Liver (tissue), 9 donors: Measurements from ENCODE around the gene GRIN2A. TPM values are rescaled to one million over a fixed set of nuclear protein-coding genes. Genes with fewer than 3 reads are reported as not detected.

Experiments used
- DNase-seq: peaks from one replicate; pipeline ENCODE4 v3.0.0-alpha.2; 2017; ENCODE audit warnings: low spot score
- H3K27ac ChIP-seq, 2 donors: one replicate each; pipeline ENCODE4 v1.7.0; 2013; ENCODE audit warnings: inconsistent platforms in 2 of 2, low read length in 2 of 2, control low read depth in 1 of 2, low read depth in 1 of 2, mild to moderate bottlenecking in 1 of 2
- H3K27me3 ChIP-seq, 4 donors: one replicate each; pipeline versions ENCODE4 v1.6.1 to v1.7.0; 2013; ENCODE audit warnings: low read length in 3 of 4, inconsistent platforms in 1 of 4, mild to moderate bottlenecking in 1 of 4, moderate library complexity in 1 of 4; ENCODE audit not compliant: control insufficient read depth in 4 of 4, insufficient read depth in 4 of 4
- H3K36me3 ChIP-seq, 4 donors: one replicate each; pipeline versions ENCODE4 v1.6.1 to v1.7.0; 2013; ENCODE audit warnings: low read length in 3 of 4, mild to moderate bottlenecking in 3 of 4, low read depth in 1 of 4, moderate library complexity in 1 of 4; ENCODE audit not compliant: control insufficient read depth in 4 of 4, insufficient read depth in 3 of 4
- H3K4me1 ChIP-seq, 4 donors: one replicate each; pipeline versions ENCODE4 v1.6.1 to v1.7.0; 2013; ENCODE audit warnings: low read length in 3 of 4, mild to moderate bottlenecking in 3 of 4, moderate library complexity in 1 of 4; ENCODE audit not compliant: control insufficient read depth in 4 of 4, insufficient read depth in 4 of 4
- H3K4me3 ChIP-seq, 3 donors: one replicate each; pipeline versions ENCODE4 v1.6.1 to v1.7.0; 2013; ENCODE audit warnings: low read length in 3 of 3, control low read depth in 1 of 3, low read depth in 1 of 3, mild to moderate bottlenecking in 1 of 3
- H3K9ac ChIP-seq, 2 donors: one replicate each; pipeline ENCODE4 v1.7.0; 2013; ENCODE audit warnings: low read length in 2 of 2, mild to moderate bottlenecking in 2 of 2, moderate library complexity in 2 of 2, control low read depth in 1 of 2, low read depth in 1 of 2
- H3K9me3 ChIP-seq, 4 donors: one replicate each; pipeline versions ENCODE4 v1.6.1 to v1.7.0; 2013; ENCODE audit warnings: low read length in 3 of 4; ENCODE audit not compliant: control insufficient read depth in 4 of 4
- ATF3 ChIP-seq: IDR thresholded peaks from 2 replicates; pipeline ENCODE4 v1.6.1; 2016; ENCODE audit warnings: antibody characterized with exemption
- CTCF ChIP-seq: fragments of 150-350 bp; IDR thresholded peaks from 2 replicates; pipeline ENCODE4 v1.5.1; 2017; ENCODE audit warnings: improper control_type of control experiment, low read depth, low read length; ENCODE audit not compliant: missing input control
- EGR1 ChIP-seq, 2 donors: IDR thresholded peaks; 2 replicates each; pipeline ENCODE4 v1.6.1; 2016 to 2018; ENCODE audit warnings: antibody characterized with exemption in 2 of 2, low read depth in 2 of 2
- FOXA1 ChIP-seq: IDR thresholded peaks from 2 replicates; pipeline ENCODE4 v1.6.1; 2016; ENCODE audit warnings: antibody characterized with exemption
- FOXA2 ChIP-seq: IDR thresholded peaks from 2 replicates; pipeline ENCODE4 v1.6.1; 2016; ENCODE audit warnings: antibody characterized with exemption
- GABPA ChIP-seq, 2 donors: IDR thresholded peaks in 1 of 2; conservative IDR thresholded peaks in 1 of 2; 2 replicates each; pipeline ENCODE4 v1.6.1; 2016; ENCODE audit warnings: antibody characterized with exemption in 2 of 2, mild to moderate bottlenecking in 1 of 2, moderate library complexity in 1 of 2
- HNF4A ChIP-seq, 2 donors: conservative IDR thresholded peaks; 2 replicates each; pipeline ENCODE4 v1.6.1; 2016; ENCODE audit warnings: antibody characterized with exemption in 2 of 2, mild to moderate bottlenecking in 2 of 2
- HNF4G ChIP-seq: IDR thresholded peaks from 2 replicates; pipeline ENCODE4 v1.6.1; 2016; ENCODE audit warnings: antibody characterized with exemption
- JUND ChIP-seq, 2 donors: IDR thresholded peaks; 2 replicates each; pipeline ENCODE4 v1.6.1; 2016; ENCODE audit warnings: antibody characterized with exemption in 2 of 2
- MAX ChIP-seq: IDR thresholded peaks from 2 replicates; pipeline ENCODE4 v1.6.1; 2016; ENCODE audit warnings: antibody characterized with exemption
- NR2F2 ChIP-seq: IDR thresholded peaks from 2 replicates; pipeline ENCODE4 v1.6.1; 2016; ENCODE audit warnings: antibody characterized with exemption
- RAD21 ChIP-seq, 2 donors: IDR thresholded peaks; 2 replicates each; pipeline ENCODE4 v1.6.1; 2016; ENCODE audit warnings: antibody characterized with exemption in 2 of 2, mild to moderate bottlenecking in 2 of 2
- REST ChIP-seq: IDR thresholded peaks from 2 replicates; pipeline ENCODE4 v1.6.1; 2016; ENCODE audit warnings: antibody characterized with exemption, mild to moderate bottlenecking
- RXRA ChIP-seq, 2 donors: IDR thresholded peaks; 2 replicates each; pipeline ENCODE4 v1.6.1; 2017 to 2018; ENCODE audit warnings: antibody characterized with exemption in 2 of 2, mild to moderate bottlenecking in 1 of 2
- SP1 ChIP-seq: IDR thresholded peaks from 2 replicates; pipeline ENCODE4 v1.6.1; 2018; ENCODE audit warnings: antibody characterized with exemption, mild to moderate bottlenecking
- TAF1 ChIP-seq: conservative IDR thresholded peaks from 2 replicates; pipeline ENCODE4 v1.6.1; 2016; ENCODE audit warnings: antibody characterized with exemption, mild to moderate bottlenecking
- YY1 ChIP-seq: IDR thresholded peaks from 2 replicates; pipeline ENCODE4 v1.6.1; 2016; ENCODE audit warnings: antibody characterized with exemption, mild to moderate bottlenecking
- ZBTB33 ChIP-seq: IDR thresholded peaks from 2 replicates; pipeline ENCODE4 v1.6.1; 2016; ENCODE audit warnings: antibody characterized with exemption
- WGBS: extraction: QIAGEN DNeasy Blood & Tissue Kit; methylation state at CpG from one replicate; pipeline ENCODE4 v1.1.7; 2013; 5-methylcytosine and 5-hydroxymethylcytosine counted together
- polyA plus RNA-seq, 2 donors: library from polyadenylated mRNA; stranded (reverse) in 1 of 2; unstranded in 1 of 2; fragments of 200-250 nt in 1 of 2; fragments of >200 nt in 1 of 2; fragmentation: Nextera tagmentation in 1 of 2; extraction: Ambion mirVana in 1 of 2; gene quantifications; one replicate each; pipeline versions ENCODE4 v1.2.1 to v1.2.3, GENCODE V29; 2013 to 2015
- total RNA-seq, 2 donors: library from RNA; depleted of rRNA; stranded (reverse); fragments of >200 nt; gene quantifications; one replicate each; pipeline ENCODE4 v1.2.3, GENCODE V29; 2014
- donor health status: healthy.
- donor health status: healthy.
- donor health status: healthy.
- donor health status: healthy.
- donor health status: healthy.

GRIN2A gene
- total and polyA plus RNA-seq, 4 donors, result under 0.01 to 0.08 (median 0.07) TPM; not detected in 1

- no peak overlapping the region for H3K4me3 ChIP-seq
- no peaks in the 10 kb centered on the region for H3K36me3 ChIP-seq
- WGBS, result 79% methylated on average over 5 of the region's 5 CpGs
- no peaks in the 10 kb centered on the region for H3K9me3 ChIP-seq
- TF ChIP-seq ZBTB33, result no peak
- no peak for TF ChIP-seq YY1
- TF ChIP-seq FOXA2, result no peak
- no peak for TF ChIP-seq JUND (IDR thresholded peaks at IDR 0.05)
- no peak for TF ChIP-seq SP1
- no peak for TF ChIP-seq RXRA (IDR thresholded peaks at IDR 0.05)
- no peak for TF ChIP-seq CTCF
- TF ChIP-seq HNF4G, result no peak
- no peak for TF ChIP-seq MAX
- no peak for TF ChIP-seq EGR1 (IDR thresholded peaks at IDR 0.05; ENCODE audit: low read depth in 2 of 2)
- TF ChIP-seq RAD21 (IDR thresholded peaks at IDR 0.05), result no peak
- TF ChIP-seq TAF1, result no peak
- no peak for TF ChIP-seq REST
- no peak for TF ChIP-seq ATF3
- no peak for TF ChIP-seq NR2F2
- no peak for TF ChIP-seq GABPA (IDR thresholded peaks at IDR 0.05 in 1 of 2, conservative IDR thresholded peaks at IDR 0.05 in 1 of 2)
- TF ChIP-seq HNF4A (conservative IDR thresholded peaks at IDR 0.05), result no peak
- no peak overlapping the region for H3K27ac ChIP-seq
- H3K4me1 ChIP-seq, result no peaks in the 10 kb centered on the region
- peaks cover 0 to 6% (median 0%) of the 10 kb centered on the region in 4 donors for H3K27me3 ChIP-seq
- H3K9ac ChIP-seq, result no peak overlapping the region
- DNase-seq, result no peak
These were observed 224.8 kb downstream of the GRIN2A start for GRCh38 chr16:9957433-9957832.

GRCh38 chr16:9957002-9957401 is 225.2 kb downstream of the GRIN2A start:
- Histone ChIP-seq H3K27me3 (peaks cover 0 to 6% (median 0%) of the 10 kb centered on the region in 4 donors), H3K9me3 (no peaks in the 10 kb centered on the region), H3K4me1 (no peaks in the 10 kb centered on the region), H3K36me3 (no peaks in the 10 kb centered on the region), H3K9ac (no peak overlapping the region), H3K27ac (no peak overlapping the region), H3K4me3 (no peak overlapping the region)
- no peak for DNase-seq
- TF ChIP-seq SP1 (no peak), CTCF (no peak), ATF3 (no peak), RAD21 (IDR thresholded peaks at IDR 0.05) (no peak), EGR1 (IDR thresholded peaks at IDR 0.05; ENCODE audit: low read depth in 2 of 2) (no peak), REST (no peak), FOXA1 (no peak), GABPA (IDR thresholded peaks at IDR 0.05 in 1 of 2, conservative IDR thresholded peaks at IDR 0.05 in 1 of 2) (no peak), HNF4A (conservative IDR thresholded peaks at IDR 0.05) (no peak), TAF1 (no peak)
